Measurements from ENCODE around the gene PUDP. TPM values are rescaled to one million over a fixed set of nuclear protein-coding genes. Genes with fewer than 3 reads are reported as not detected.

PUDP gene
- total and polyA plus RNA-seq, 4 donors, result 5.3 to 9.4 (median 6.8) TPM

- TF ChIP-seq SP1 (IDR thresholded peaks at IDR 0.05) (no peak), HNF4A (conservative IDR thresholded peaks at IDR 0.05) (no peak), RXRA (IDR thresholded peaks at IDR 0.05) (no peak), FOXA2 (IDR thresholded peaks at IDR 0.05) (no peak), EGR1 (IDR thresholded peaks at IDR 0.05; ENCODE audit: low read depth in 2 of 2) (no peak), JUND (IDR thresholded peaks at IDR 0.05) (no peak), GABPA (IDR thresholded peaks at IDR 0.05 in 1 of 2, conservative IDR thresholded peaks at IDR 0.05 in 1 of 2) (no peak)
Observed at GRCh38 chrX:7073336-7073735, 74.6 kb downstream of the PUDP start (continued).

- TF ChIP-seq MAX (IDR thresholded peaks at IDR 0.05) (no peak), NR2F2 (IDR thresholded peaks at IDR 0.05) (no peak), ZBTB33 (IDR thresholded peaks at IDR 0.05) (no peak), CTCF (IDR thresholded peaks at IDR 0.05; ENCODE audit: low read depth, low read length, missing input control) (no peak), YY1 (IDR thresholded peaks at IDR 0.05) (no peak), JUND (IDR thresholded peaks at IDR 0.05) (no peak), FOXA1 (IDR thresholded peaks at IDR 0.05) (no peak), SP1 (IDR thresholded peaks at IDR 0.05) (no peak), TAF1 (conservative IDR thresholded peaks at IDR 0.05) (no peak), ATF3 (IDR thresholded peaks at IDR 0.05) (no peak), RAD21 (IDR thresholded peaks at IDR 0.05) (no peak), HNF4G (IDR thresholded peaks at IDR 0.05) (no peak), EGR1 (IDR thresholded peaks at IDR 0.05; ENCODE audit: low read depth in 2 of 2) (no peak), HNF4A (conservative IDR thresholded peaks at IDR 0.05) (no peak), RXRA (IDR thresholded peaks at IDR 0.05) (no peak)
- Histone ChIP-seq H3K27me3 (ENCODE audit: control insufficient read depth in 4 of 4, insufficient read depth in 4 of 4, low read length in 3 of 4) (no peaks in the 10 kb centered on the region), H3K4me1 (ENCODE audit: control insufficient read depth in 4 of 4, insufficient read depth in 4 of 4, low read length in 3 of 4) (peaks cover 2 to 40% (median 36%) of the 10 kb centered on the region in 4 donors), H3K9me3 (ENCODE audit: control insufficient read depth in 4 of 4, low read length in 3 of 4) (no peaks in the 10 kb centered on the region), H3K36me3 (ENCODE audit: control insufficient read depth in 4 of 4, insufficient read depth in 3 of 4, low read depth in 1 of 4, low read length in 3 of 4) (peaks cover 0 to 4% (median 0%) of the 10 kb centered on the region in 4 donors), H3K4me3 (ENCODE audit: low read depth in 1 of 3, low read length in 3 of 3) (no peak overlapping the region), H3K9ac (ENCODE audit: low read depth in 1 of 2, low read length in 2 of 2) (no peak overlapping the region), H3K27ac (ENCODE audit: low read depth in 1 of 2, low read length in 2 of 2) (no peak overlapping the region)
- no peak for DNase-seq (ENCODE audit: low spot score)
- WGBS, result 97% methylated on average over 7 of the region's 7 CpGs
Observed at GRCh38 chrX:7072856-7073255, 75.1 kb downstream of the PUDP start.

- H3K36me3 ChIP-seq (ENCODE audit: control insufficient read depth in 4 of 4, insufficient read depth in 3 of 4, low read depth in 1 of 4, low read length in 3 of 4), result peaks cover 0 to 6% (median 0%) of the 10 kb centered on the region in 4 donors
- H3K4me1 ChIP-seq (ENCODE audit: control insufficient read depth in 4 of 4, insufficient read depth in 4 of 4, low read length in 3 of 4), result peaks cover under 1 to 34% (median 33%) of the 10 kb centered on the region in 4 donors
- WGBS, result 39% methylated on average over 3 of the region's 3 CpGs
- no peaks in the 10 kb centered on the region for H3K27me3 ChIP-seq (ENCODE audit: control insufficient read depth in 4 of 4, insufficient read depth in 4 of 4, low read length in 3 of 4)
- no peaks in the 10 kb centered on the region for H3K9me3 ChIP-seq (ENCODE audit: control insufficient read depth in 4 of 4, low read length in 3 of 4)
- H3K4me3 ChIP-seq (ENCODE audit: low read depth in 1 of 3, low read length in 3 of 3), result no peak overlapping the region
- DNase-seq (ENCODE audit: low spot score), result no peak
- H3K9ac ChIP-seq (ENCODE audit: low read depth in 1 of 2, low read length in 2 of 2), result no peak overlapping the region
- peak overlapping the region in 1 of 2 donors; percentile 42 for H3K27ac ChIP-seq (ENCODE audit: low read depth in 1 of 2, low read length in 2 of 2)
- TF ChIP-seq TAF1 (conservative IDR thresholded peaks at IDR 0.05) (no peak), HNF4G (IDR thresholded peaks at IDR 0.05) (peak; percentile 66), NR2F2 (IDR thresholded peaks at IDR 0.05) (no peak), EGR1 (IDR thresholded peaks at IDR 0.05; ENCODE audit: low read depth in 2 of 2) (no peak), ATF3 (IDR thresholded peaks at IDR 0.05) (no peak), FOXA1 (IDR thresholded peaks at IDR 0.05) (no peak), GABPA (IDR thresholded peaks at IDR 0.05 in 1 of 2, conservative IDR thresholded peaks at IDR 0.05 in 1 of 2) (no peak), MAX (IDR thresholded peaks at IDR 0.05) (peak; percentile 36), ZBTB33 (IDR thresholded peaks at IDR 0.05) (peak; percentile 31), SP1 (IDR thresholded peaks at IDR 0.05) (peak; percentile 64), HNF4A (conservative IDR thresholded peaks at IDR 0.05) (peak; percentile 82 to 83), REST (IDR thresholded peaks at IDR 0.05) (peak; percentile 10), RXRA (IDR thresholded peaks at IDR 0.05) (peak; percentile 66 to 80), YY1 (IDR thresholded peaks at IDR 0.05) (no peak)
Observed at GRCh38 chrX:7071390-7071789, 76.6 kb downstream of the PUDP start.

All from liver (tissue), 9 donors.